GM12878 (cell line): ENCODE data around the gene POR. TPM values are rescaled to one million over a fixed set of nuclear protein-coding genes. Genes with fewer than 3 reads are reported as not detected.

ENCODE experiments used
- ATAC-seq: fragments of 200-7000 bp; cut with Tn5 transposase; 3 replicates; pipeline ENCODE4 v1.9.1; 2020; ENCODE audit warnings: mild to moderate bottlenecking, moderate library complexity
- BruUV-seq: library from RNA; stranded (reverse); fragments of 400-500 nt; replicated peaks from 2 replicates; lab custom pipeline; 2021; lab: Mats Ljungman, UMichigan
- CTCF ChIA-PET: fragments of 300-600 bp; sonication (Branson Sonifier 250); formaldehyde crosslinking; extraction: SDS; loops from one replicate; lab custom pipeline; 2021; ENCODE audit warnings: inconsistent platforms; lab: Yijun Ruan, JAX
- POLR2A ChIA-PET: fragments of 350-600 bp; formaldehyde crosslinking; extraction: SDS; loops from one replicate; lab custom pipeline; 2021; ENCODE audit warnings: inconsistent platforms; lab: Charles Lee
- RAD21 ChIA-PET: fragments of 300-600 bp; sonication (Branson Sonifier 250); formaldehyde crosslinking; loops from one replicate; lab custom pipeline; 2023; ENCODE audit warnings: antibody characterized with exemption; ENCODE audit not compliant: unreplicated experiment; lab: Charles Lee
- SMC1A ChIA-PET: fragments of 300-600 bp; sonication (Branson Sonifier 250); formaldehyde crosslinking; loops from one replicate; lab custom pipeline; 2023; ENCODE audit not compliant: unreplicated experiment, uncharacterized antibody; lab: Charles Lee
- DNase-seq: peaks from one replicate; pipeline ENCODE4 v3.0.0-alpha.2; 2011; ENCODE audit warnings: low read depth, low spot score
- FAIRE-seq: peaks from 3 replicates; lab custom pipeline; 2011; peaks lifted over from hg19 to GRCh38; lab: Jason Lieb, UNC
- H2AFZ ChIP-seq: 2 replicates; pipeline ENCODE4 v1.6.0; 2011; ENCODE audit warnings: low read depth, low read length, control low read depth; ENCODE audit not compliant: control insufficient read depth
- H3K27ac ChIP-seq: 2 replicates; pipeline ENCODE4 v1.5.1; 2011; ENCODE audit warnings: control low read depth; ENCODE audit not compliant: control insufficient read depth, insufficient read depth
- H3K27me3 ChIP-seq, 2 experiments: replicated peaks in 1 of 2; 2 replicates each; pipeline versions ENCODE4 v1.6.0 to v1.6.1; 2011; ENCODE audit warnings: low read length in 1 of 2; ENCODE audit not compliant: control insufficient read depth in 2 of 2, insufficient read depth in 2 of 2
- H3K36me3 ChIP-seq, 2 experiments: 2 replicates each; pipeline ENCODE4 v1.5.1; 2011; ENCODE audit warnings: low read length in 1 of 2; ENCODE audit not compliant: control insufficient read depth in 2 of 2, insufficient read depth in 2 of 2
- H3K4me1 ChIP-seq: 2 replicates; pipeline ENCODE4 v1.6.1; 2011; ENCODE audit warnings: mild to moderate bottlenecking, low read length, moderate library complexity, mixed read lengths; ENCODE audit not compliant: control insufficient read depth, insufficient read depth
- H3K4me2 ChIP-seq: 2 replicates; pipeline ENCODE4 v1.6.0; 2011; ENCODE audit warnings: control low read depth; ENCODE audit not compliant: control insufficient read depth, insufficient read depth
- H3K4me3 ChIP-seq: fragments of 200-600 bp; sonication (generic); 2 replicates; pipeline ENCODE4 v1.5.1; 2016
- H3K79me2 ChIP-seq: 2 replicates; pipeline ENCODE4 v1.6.0; 2011; ENCODE audit warnings: low read length; ENCODE audit not compliant: control insufficient read depth, insufficient read depth
- H3K9ac ChIP-seq: 2 replicates; pipeline ENCODE4 v1.8.0; 2011; ENCODE audit warnings: low read length, control low read depth, mixed read lengths; ENCODE audit not compliant: control insufficient read depth, insufficient read depth
- H3K9me3 ChIP-seq: replicated peaks from 3 replicates; pipeline ENCODE4 v1.5.1; 2011; ENCODE audit warnings: mild to moderate bottlenecking, low read length; ENCODE audit not compliant: control insufficient read depth, insufficient read depth
- H4K20me1 ChIP-seq: 2 replicates; pipeline ENCODE4 v1.6.0; 2011; ENCODE audit not compliant: control insufficient read depth, insufficient read depth
- BHLHE40 ChIP-seq, 2 experiments: fragments of 450-650 bp in 1 of 2; IDR thresholded peaks; 2 replicates each; pipeline ENCODE4 v1.6.1; 2011 to 2017; ENCODE audit warnings: low read depth in 2 of 2, borderline replicate concordance in 1 of 2, improper control_type of control experiment in 1 of 2, low read length in 1 of 2, mild to moderate bottlenecking in 1 of 2
- CHD1 ChIP-seq: IDR thresholded peaks from 2 replicates; pipeline ENCODE4 v1.6.1; 2012; ENCODE audit warnings: low read depth, low read length, improper control_type of control experiment
- CHD4 ChIP-seq: fragments of 200-600 bp; sonication (generic); IDR thresholded peaks from 2 replicates; pipeline ENCODE4 v1.6.1; 2016; ENCODE audit warnings: mild to moderate bottlenecking
- CREB1 ChIP-seq: IDR thresholded peaks from 2 replicates; pipeline ENCODE4 v1.6.1; 2012; ENCODE audit warnings: low read depth, mild to moderate bottlenecking, inconsistent platforms
- CREM ChIP-seq: IDR thresholded peaks from 2 replicates; pipeline ENCODE4 v1.6.1; 2014; ENCODE audit warnings: antibody characterized with exemption, low read depth
- EED ChIP-seq: sonication (generic); IDR thresholded peaks from 2 replicates; pipeline ENCODE4 v1.6.1; 2016; ENCODE audit warnings: antibody characterized with exemption, low read depth
- EZH2 ChIP-seq: IDR thresholded peaks from 2 replicates; pipeline ENCODE4 v1.6.1; 2012; ENCODE audit warnings: low read depth, mild to moderate bottlenecking, control low read depth, inconsistent platforms, low read length, borderline replicate concordance; ENCODE audit not compliant: control insufficient read depth
- NFIC ChIP-seq: IDR thresholded peaks from 2 replicates; pipeline ENCODE4 v1.6.1; 2012; ENCODE audit warnings: low read depth, mild to moderate bottlenecking, inconsistent platforms, low read length, moderate library complexity
- SIX5 ChIP-seq: IDR thresholded peaks from 2 replicates; pipeline ENCODE4 v1.6.1; 2011; ENCODE audit warnings: mild to moderate bottlenecking, low read depth, low read length, moderate library complexity; ENCODE audit not compliant: severe bottlenecking
- SREBF1 ChIP-seq: IDR thresholded peaks from 2 replicates; pipeline ENCODE4 v1.6.1; 2012; ENCODE audit warnings: mild to moderate bottlenecking, low read length
- STAT1 ChIP-seq: fragments of 450-650 bp; conservative IDR thresholded peaks from 2 replicates; pipeline ENCODE4 v1.6.1; 2014; ENCODE audit warnings: antibody characterized with exemption, mild to moderate bottlenecking
- ZNF622 ChIP-seq: fragments of 450-650 bp; IDR thresholded peaks from 2 replicates; pipeline ENCODE4 v1.6.1; 2017; ENCODE audit warnings: mild to moderate bottlenecking, inconsistent platforms
- WGBS: methylation state at CpG from one replicate; pipeline ENCODE4 v1.1.6; 2016; ENCODE audit warnings: low lambda C conversion rate; ENCODE audit not compliant: insufficient replicate concordance, insufficient coverage; ENCODE audit errors: missing lambda C conversion rate; 5-methylcytosine and 5-hydroxymethylcytosine counted together
- in situ Hi-C: fragments of 300-500 bp; cut with MboI; formaldehyde crosslinking; loops from 9 replicates; pipeline ENCODE4 v1.14.3; 2018; ENCODE audit warnings: mixed read lengths
- intact Hi-C: fragments of 100-400 bp; cut with micrococcal nuclease; formaldehyde crosslinking; loops from one replicate; pipeline ENCODE4 v1.14.2; 2022; ENCODE audit not compliant: unreplicated experiment
- polyA plus RNA-seq, 11 experiments: library from polyadenylated mRNA; depleted of rRNA in 4 of 11; unstranded in 6 of 11; stranded (reverse) in 5 of 11; fragments of >200 nt; fragmentation: Nextera tagmentation in 4 of 11; fragmentation: Illumina TruSeq in 1 of 11; extraction: Ambion mirVana in 4 of 11; extraction: Trizol in 1 of 11; gene quantifications; 1 replicate in 1 of 11; 2 replicates in 10 of 11; pipeline versions ENCODE4 v1.2.1 to v1.2.3, GENCODE V29; 2011 to 2016; ENCODE audit warnings: inconsistent platforms in 2 of 11, missing spikeins in 2 of 11, low read depth in 1 of 11
- total RNA-seq, 4 experiments: library from RNA; depleted of rRNA in 3 of 4; stranded (reverse); fragments of >200 nt in 3 of 4; fragmentation: Illumina TruSeq in 1 of 4; extraction: Trizol in 1 of 4; gene quantifications; 2 replicates each; pipeline versions ENCODE4 v1.2.1 to v1.2.3, GENCODE V29; 2013 to 2021
- TF ChIP-seq, protein P1 (sequence below), 3 experiments: IDR thresholded peaks in 2 of 3; conservative IDR thresholded peaks in 1 of 3; 2 replicates each; pipeline ENCODE4 v1.5.1; 2011; ENCODE audit warnings: low read depth in 3 of 3, low read length in 3 of 3, mild to moderate bottlenecking in 3 of 3, control low read depth in 2 of 3, moderate library complexity in 2 of 3, inconsistent platforms in 1 of 3, mixed read lengths in 1 of 3; ENCODE audit not compliant: control insufficient read depth in 2 of 3, insufficient read depth in 1 of 3; ENCODE audit errors: extremely low read depth in 1 of 3
- TF ChIP-seq, protein P2 (sequence below): fragments of 450-650 bp; IDR thresholded peaks from 2 replicates; pipeline ENCODE4 v1.6.1; 2017; ENCODE audit warnings: mild to moderate bottlenecking, moderate library complexity
- TF ChIP-seq, protein P3 (sequence below): fragments of 450-650 bp; IDR thresholded peaks from 2 replicates; pipeline ENCODE4 v1.6.1; 2016; ENCODE audit warnings: mild to moderate bottlenecking

POR gene
- total and polyA plus RNA-seq, 10 of the 15 experiments (the other 5 are each of a cell fraction or from before 2014, with no cell fraction given), result 2.2 to 75.8 (median 35.9) TPM

DNA sequence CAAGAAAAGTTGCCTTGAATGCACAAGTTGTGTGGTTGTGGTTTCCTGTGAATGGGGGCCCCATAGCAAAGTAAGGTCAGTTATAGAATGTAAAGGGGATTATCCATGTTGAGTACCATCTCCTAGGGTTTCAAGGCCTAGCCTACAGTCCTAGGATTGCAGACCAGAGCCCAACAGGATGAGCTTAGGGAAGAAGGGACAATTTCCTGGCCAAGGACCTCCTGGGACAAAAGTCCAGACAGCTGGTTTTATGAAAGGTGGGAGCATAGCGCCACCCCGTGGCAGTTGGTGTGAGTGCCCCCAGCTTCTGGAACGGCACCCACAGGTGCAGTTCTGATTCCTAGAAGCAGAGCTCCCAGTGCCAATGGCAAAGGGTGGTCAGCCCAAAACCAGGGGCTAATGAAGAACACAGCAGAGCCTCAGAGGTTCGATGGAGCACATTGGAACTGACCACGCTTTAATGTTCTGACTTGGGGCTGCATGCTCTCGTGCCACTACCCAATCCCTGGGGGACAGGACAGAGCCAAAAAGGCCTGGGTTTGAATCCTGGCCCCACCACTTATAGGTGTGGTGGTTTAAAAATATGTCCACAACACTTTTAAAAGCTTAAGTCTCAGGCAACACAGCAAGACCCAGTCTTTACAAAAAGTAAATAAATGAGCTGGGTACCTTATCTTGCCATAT is 105.2 kb downstream of the POR start:
- in situ Hi-C loops, result loop anchor here (5.0 kb wide), 1 partner anchor 153 kb away; no protein-coding TSS in a partner anchor
- intact Hi-C loops, result loop anchor here (1.0 to 5.0 kb wide), 2 partner anchors 103 to 154 kb away; partner anchors contain the start of gene POR
- no peak for TF ChIP-seq CHD1
- no peak for TF ChIP-seq SIX5
- TF ChIP-seq, protein P1, sequence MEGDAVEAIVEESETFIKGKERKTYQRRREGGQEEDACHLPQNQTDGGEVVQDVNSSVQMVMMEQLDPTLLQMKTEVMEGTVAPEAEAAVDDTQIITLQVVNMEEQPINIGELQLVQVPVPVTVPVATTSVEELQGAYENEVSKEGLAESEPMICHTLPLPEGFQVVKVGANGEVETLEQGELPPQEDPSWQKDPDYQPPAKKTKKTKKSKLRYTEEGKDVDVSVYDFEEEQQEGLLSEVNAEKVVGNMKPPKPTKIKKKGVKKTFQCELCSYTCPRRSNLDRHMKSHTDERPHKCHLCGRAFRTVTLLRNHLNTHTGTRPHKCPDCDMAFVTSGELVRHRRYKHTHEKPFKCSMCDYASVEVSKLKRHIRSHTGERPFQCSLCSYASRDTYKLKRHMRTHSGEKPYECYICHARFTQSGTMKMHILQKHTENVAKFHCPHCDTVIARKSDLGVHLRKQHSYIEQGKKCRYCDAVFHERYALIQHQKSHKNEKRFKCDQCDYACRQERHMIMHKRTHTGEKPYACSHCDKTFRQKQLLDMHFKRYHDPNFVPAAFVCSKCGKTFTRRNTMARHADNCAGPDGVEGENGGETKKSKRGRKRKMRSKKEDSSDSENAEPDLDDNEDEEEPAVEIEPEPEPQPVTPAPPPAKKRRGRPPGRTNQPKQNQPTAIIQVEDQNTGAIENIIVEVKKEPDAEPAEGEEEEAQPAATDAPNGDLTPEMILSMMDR (IDR thresholded peaks at IDR 0.05 in 2 of 3, conservative IDR thresholded peaks at IDR 0.05 in 1 of 3; ENCODE audit: control insufficient read depth in 2 of 3, extremely low read depth in 1 of 3, insufficient read depth in 1 of 3, low read depth in 3 of 3, low read length in 3 of 3), result peak; percentile 89 to 94 (median 92)
- no peak for TF ChIP-seq NFIC
- TF ChIP-seq BHLHE40 (IDR thresholded peaks at IDR 0.05; ENCODE audit: borderline replicate concordance in 1 of 2, low read depth in 2 of 2, low read length in 1 of 2), result no peak
- TF ChIP-seq SREBF1, result no peak
- TF ChIP-seq, protein P2, sequence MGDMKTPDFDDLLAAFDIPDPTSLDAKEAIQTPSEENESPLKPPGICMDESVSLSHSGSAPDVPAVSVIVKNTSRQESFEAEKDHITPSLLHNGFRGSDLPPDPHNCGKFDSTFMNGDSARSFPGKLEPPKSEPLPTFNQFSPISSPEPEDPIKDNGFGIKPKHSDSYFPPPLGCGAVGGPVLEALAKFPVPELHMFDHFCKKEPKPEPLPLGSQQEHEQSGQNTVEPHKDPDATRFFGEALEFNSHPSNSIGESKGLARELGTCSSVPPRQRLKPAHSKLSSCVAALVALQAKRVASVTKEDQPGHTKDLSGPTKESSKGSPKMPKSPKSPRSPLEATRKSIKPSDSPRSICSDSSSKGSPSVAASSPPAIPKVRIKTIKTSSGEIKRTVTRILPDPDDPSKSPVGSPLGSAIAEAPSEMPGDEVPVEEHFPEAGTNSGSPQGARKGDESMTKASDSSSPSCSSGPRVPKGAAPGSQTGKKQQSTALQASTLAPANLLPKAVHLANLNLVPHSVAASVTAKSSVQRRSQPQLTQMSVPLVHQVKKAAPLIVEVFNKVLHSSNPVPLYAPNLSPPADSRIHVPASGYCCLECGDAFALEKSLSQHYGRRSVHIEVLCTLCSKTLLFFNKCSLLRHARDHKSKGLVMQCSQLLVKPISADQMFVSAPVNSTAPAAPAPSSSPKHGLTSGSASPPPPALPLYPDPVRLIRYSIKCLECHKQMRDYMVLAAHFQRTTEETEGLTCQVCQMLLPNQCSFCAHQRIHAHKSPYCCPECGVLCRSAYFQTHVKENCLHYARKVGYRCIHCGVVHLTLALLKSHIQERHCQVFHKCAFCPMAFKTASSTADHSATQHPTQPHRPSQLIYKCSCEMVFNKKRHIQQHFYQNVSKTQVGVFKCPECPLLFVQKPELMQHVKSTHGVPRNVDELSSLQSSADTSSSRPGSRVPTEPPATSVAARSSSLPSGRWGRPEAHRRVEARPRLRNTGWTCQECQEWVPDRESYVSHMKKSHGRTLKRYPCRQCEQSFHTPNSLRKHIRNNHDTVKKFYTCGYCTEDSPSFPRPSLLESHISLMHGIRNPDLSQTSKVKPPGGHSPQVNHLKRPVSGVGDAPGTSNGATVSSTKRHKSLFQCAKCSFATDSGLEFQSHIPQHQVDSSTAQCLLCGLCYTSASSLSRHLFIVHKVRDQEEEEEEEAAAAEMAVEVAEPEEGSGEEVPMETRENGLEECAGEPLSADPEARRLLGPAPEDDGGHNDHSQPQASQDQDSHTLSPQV, result no peak
- no peak for TF ChIP-seq CREB1
- TF ChIP-seq CREM, result no peak
- TF ChIP-seq EED, result peak; percentile 36; the same call in 1 of the 2 replicates
- TF ChIP-seq CHD4, result no peak
- TF ChIP-seq EZH2, result no peak
- TF ChIP-seq ZNF622, result no peak
- TF ChIP-seq, protein P3, sequence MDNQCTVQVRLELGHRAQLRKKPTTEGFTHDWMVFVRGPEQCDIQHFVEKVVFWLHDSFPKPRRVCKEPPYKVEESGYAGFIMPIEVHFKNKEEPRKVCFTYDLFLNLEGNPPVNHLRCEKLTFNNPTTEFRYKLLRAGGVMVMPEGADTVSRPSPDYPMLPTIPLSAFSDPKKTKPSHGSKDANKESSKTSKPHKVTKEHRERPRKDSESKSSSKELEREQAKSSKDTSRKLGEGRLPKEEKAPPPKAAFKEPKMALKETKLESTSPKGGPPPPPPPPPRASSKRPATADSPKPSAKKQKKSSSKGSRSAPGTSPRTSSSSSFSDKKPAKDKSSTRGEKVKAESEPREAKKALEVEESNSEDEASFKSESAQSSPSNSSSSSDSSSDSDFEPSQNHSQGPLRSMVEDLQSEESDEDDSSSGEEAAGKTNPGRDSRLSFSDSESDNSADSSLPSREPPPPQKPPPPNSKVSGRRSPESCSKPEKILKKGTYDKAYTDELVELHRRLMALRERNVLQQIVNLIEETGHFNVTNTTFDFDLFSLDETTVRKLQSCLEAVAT, result peak; percentile 37; the same call in 1 of the 2 replicates
- 0 out of 2 replicates have a peak, but pooled peaks have one; percentile 60 for TF ChIP-seq STAT1

More for the DNA sequence above, 105.2 kb downstream of the POR start:
- BruUV-seq, result no TSS peak
- ATAC-seq (peak; percentile 94), DNase-seq (peak; percentile 34), FAIRE-seq (peak; percentile 72)
- no peak overlapping the region for H3K4me3 ChIP-seq
- no peaks in the 10 kb centered on the region for H3K27me3 ChIP-seq
- ChIA-PET RAD21 (interaction anchor here (0.7 to 6.4 kb wide), 21 partner anchors 11 to 974 kb away, joined by 3 to 115 read pairs (median 5); partner anchors contain the start of genes MDH2, RHBDD2 and STYXL1), POLR2A (interaction anchor here (1.0 to 2.0 kb wide), 6 partner anchors 10 to 154 kb away, joined by 3 to 9 read pairs (median 4); partner anchors contain the start of genes MDH2, STYXL1 and TMEM120A), SMC1A (interaction anchor here (0.6 to 3.0 kb wide), 23 partner anchors 10 to 1603 kb away, joined by 3 to 75 read pairs (median 4); no protein-coding TSS in a partner anchor), CTCF (interaction anchor here (0.6 to 7.7 kb wide), 43 partner anchors 9 to 1607 kb away, joined by 3 to 247 read pairs (median 4); partner anchors contain the start of genes MDH2, POR, RHBDD2 and STYXL1)
- no peaks in the 10 kb centered on the region for H4K20me1 ChIP-seq
- H3K27ac ChIP-seq, result peak overlapping the region; percentile 41
- no peaks in the 10 kb centered on the region for H3K9me3 ChIP-seq
- H3K4me2 ChIP-seq, result peak overlapping the region; percentile 31; the same call in 1 of the 2 replicates
- peaks cover 10% of the 10 kb centered on the region; the same call in 1 of the 2 replicates for H3K4me1 ChIP-seq
- peak overlapping the region; percentile 41; the same call in 1 of the 2 replicates for H2AFZ ChIP-seq
- H3K36me3 ChIP-seq, result peaks cover 0 to 11% of the 10 kb centered on the region in 2 experiments; a peak in 2 of 4 replicates
- H3K9ac ChIP-seq, result no peak overlapping the region; the same call in 1 of the 2 replicates
- H3K79me2 ChIP-seq, result no peaks in the 10 kb centered on the region
- 38% methylated on average over 6 of the region's 6 CpGs for WGBS
